ENCODE measurements around the gene PCDH15.

The PCDH15 gene

GRCh38 chr10:54335296-54335695 is 465.7 kb downstream of the PCDH15 start:
- Histone ChIP-seq H3K9me3 (ENCODE audit: insufficient read depth, low read length) (peaks cover 9% of the 10 kb centered on the region; the same call in 1 of the 2 replicates), H3K27me3 (ENCODE audit: insufficient read depth, insufficient read length) (no peaks in the 10 kb centered on the region), H3K4me3 (ENCODE audit: insufficient read length, low read depth) (no peak overlapping the region), H3K36me3 (ENCODE audit: insufficient read depth, insufficient read length, low read length) (no peaks in the 10 kb centered on the region), H3K4me1 (ENCODE audit: insufficient read depth, insufficient read length) (no peaks in the 10 kb centered on the region), H3K9ac (ENCODE audit: insufficient read length, low read depth) (no peak overlapping the region)
- TF ChIP-seq YY1 (IDR thresholded peaks at IDR 0.05; ENCODE audit: insufficient read depth, insufficient read length) (no peak), ZNF274 (IDR thresholded peaks at IDR 0.05; ENCODE audit: low read depth, low read length) (no peak), SUZ12 (IDR thresholded peaks at IDR 0.05; ENCODE audit: extremely low read depth, insufficient read depth, insufficient read length) (no peak)
- DNase-seq (ENCODE audit: low read depth, low spot score): no peak

- TF ChIP-seq YY1 (IDR thresholded peaks at IDR 0.05; ENCODE audit: insufficient read depth, insufficient read length): no peak
- TF ChIP-seq ZNF274 (IDR thresholded peaks at IDR 0.05; ENCODE audit: low read depth, low read length): no peak
- TF ChIP-seq SUZ12 (IDR thresholded peaks at IDR 0.05; ENCODE audit: extremely low read depth, insufficient read depth, insufficient read length): no peak
- no peaks in the 10 kb centered on the region for H3K9me3 ChIP-seq (ENCODE audit: insufficient read depth, low read length)
- no peak for DNase-seq (ENCODE audit: low read depth, low spot score)
- no peak overlapping the region for H3K4me3 ChIP-seq (ENCODE audit: insufficient read length, low read depth)
- no peaks in the 10 kb centered on the region for H3K4me1 ChIP-seq (ENCODE audit: insufficient read depth, insufficient read length)
- H3K36me3 ChIP-seq (ENCODE audit: insufficient read depth, insufficient read length, low read length): no peaks in the 10 kb centered on the region
- H3K27me3 ChIP-seq (ENCODE audit: insufficient read depth, insufficient read length): no peaks in the 10 kb centered on the region
- H3K9ac ChIP-seq (ENCODE audit: insufficient read length, low read depth): no peak overlapping the region
These were observed 481.7 kb downstream of the PCDH15 start for GRCh38 chr10:54319341-54319740.

- H3K27me3 ChIP-seq (ENCODE audit: insufficient read depth, insufficient read length): no peaks in the 10 kb centered on the region
- H3K36me3 ChIP-seq (ENCODE audit: insufficient read depth, insufficient read length, low read length): no peaks in the 10 kb centered on the region
- H3K4me3 ChIP-seq (ENCODE audit: insufficient read length, low read depth): no peak overlapping the region
- H3K9ac ChIP-seq (ENCODE audit: insufficient read length, low read depth): no peak overlapping the region
- no peaks in the 10 kb centered on the region for H3K4me1 ChIP-seq (ENCODE audit: insufficient read depth, insufficient read length)
- no peak for TF ChIP-seq SUZ12 (IDR thresholded peaks at IDR 0.05; ENCODE audit: extremely low read depth, insufficient read depth, insufficient read length)
- TF ChIP-seq ZNF274 (IDR thresholded peaks at IDR 0.05; ENCODE audit: low read depth, low read length): no peak
- no peak for TF ChIP-seq YY1 (IDR thresholded peaks at IDR 0.05; ENCODE audit: insufficient read depth, insufficient read length)
- no peak for DNase-seq (ENCODE audit: low read depth, low spot score)
- no peaks in the 10 kb centered on the region for H3K9me3 ChIP-seq (ENCODE audit: insufficient read depth, low read length)
These were observed 482.6 kb downstream of the PCDH15 start for GRCh38 chr10:54318470-54318869.

- no peak for DNase-seq (ENCODE audit: low read depth, low spot score)
- Histone ChIP-seq H3K4me3 (ENCODE audit: insufficient read length, low read depth) (no peak overlapping the region), H3K36me3 (ENCODE audit: insufficient read depth, insufficient read length, low read length) (no peaks in the 10 kb centered on the region), H3K9me3 (ENCODE audit: insufficient read depth, low read length) (no peaks in the 10 kb centered on the region), H3K9ac (ENCODE audit: insufficient read length, low read depth) (no peak overlapping the region), H3K4me1 (ENCODE audit: insufficient read depth, insufficient read length) (no peaks in the 10 kb centered on the region), H3K27me3 (ENCODE audit: insufficient read depth, insufficient read length) (no peaks in the 10 kb centered on the region)
- TF ChIP-seq SUZ12 (IDR thresholded peaks at IDR 0.05; ENCODE audit: extremely low read depth, insufficient read depth, insufficient read length) (no peak), ZNF274 (IDR thresholded peaks at IDR 0.05; ENCODE audit: low read depth, low read length) (no peak), YY1 (IDR thresholded peaks at IDR 0.05; ENCODE audit: insufficient read depth, insufficient read length) (no peak)
These were observed 486.6 kb downstream of the PCDH15 start for GRCh38 chr10:54314430-54314829.

GRCh38 chr10:54284526-54285193 is 516.4 kb downstream of the PCDH15 start:
- DNase-seq (ENCODE audit: low read depth, low spot score): no peak
- no peaks in the 10 kb centered on the region for H3K4me1 ChIP-seq (ENCODE audit: insufficient read depth, insufficient read length)
- no peak overlapping the region for H3K4me3 ChIP-seq (ENCODE audit: insufficient read length, low read depth)
- TF ChIP-seq YY1 (IDR thresholded peaks at IDR 0.05; ENCODE audit: insufficient read depth, insufficient read length) (no peak), SUZ12 (IDR thresholded peaks at IDR 0.05; ENCODE audit: extremely low read depth, insufficient read depth, insufficient read length) (no peak), ZNF274 (IDR thresholded peaks at IDR 0.05; ENCODE audit: low read depth, low read length) (no peak)
- H3K36me3 ChIP-seq (ENCODE audit: insufficient read depth, insufficient read length, low read length): no peaks in the 10 kb centered on the region
- H3K27me3 ChIP-seq (ENCODE audit: insufficient read depth, insufficient read length): no peaks in the 10 kb centered on the region
- H3K9me3 ChIP-seq (ENCODE audit: insufficient read depth, low read length): no peaks in the 10 kb centered on the region
- no peak overlapping the region for H3K9ac ChIP-seq (ENCODE audit: insufficient read length, low read depth)

GRCh38 chr10:54282012-54282411 is 519.0 kb downstream of the PCDH15 start:
- Histone ChIP-seq H3K36me3 (ENCODE audit: insufficient read depth, insufficient read length, low read length) (no peaks in the 10 kb centered on the region), H3K4me1 (ENCODE audit: insufficient read depth, insufficient read length) (no peaks in the 10 kb centered on the region), H3K9me3 (ENCODE audit: insufficient read depth, low read length) (no peaks in the 10 kb centered on the region), H3K27me3 (ENCODE audit: insufficient read depth, insufficient read length) (no peaks in the 10 kb centered on the region), H3K4me3 (ENCODE audit: insufficient read length, low read depth) (no peak overlapping the region), H3K9ac (ENCODE audit: insufficient read length, low read depth) (no peak overlapping the region)
- DNase-seq (ENCODE audit: low read depth, low spot score): no peak
- TF ChIP-seq SUZ12 (IDR thresholded peaks at IDR 0.05; ENCODE audit: extremely low read depth, insufficient read depth, insufficient read length): no peak
- no peak for TF ChIP-seq ZNF274 (IDR thresholded peaks at IDR 0.05; ENCODE audit: low read depth, low read length)
- TF ChIP-seq YY1 (IDR thresholded peaks at IDR 0.05; ENCODE audit: insufficient read depth, insufficient read length): no peak

- Histone ChIP-seq H3K4me3 (ENCODE audit: insufficient read length, low read depth) (no peak overlapping the region), H3K27me3 (ENCODE audit: insufficient read depth, insufficient read length) (no peaks in the 10 kb centered on the region), H3K4me1 (ENCODE audit: insufficient read depth, insufficient read length) (no peaks in the 10 kb centered on the region), H3K9me3 (ENCODE audit: insufficient read depth, low read length) (no peaks in the 10 kb centered on the region), H3K36me3 (ENCODE audit: insufficient read depth, insufficient read length, low read length) (no peaks in the 10 kb centered on the region), H3K9ac (ENCODE audit: insufficient read length, low read depth) (no peak overlapping the region)
- no peak for DNase-seq (ENCODE audit: low read depth, low spot score)
- TF ChIP-seq SUZ12 (IDR thresholded peaks at IDR 0.05; ENCODE audit: extremely low read depth, insufficient read depth, insufficient read length): no peak
- TF ChIP-seq YY1 (IDR thresholded peaks at IDR 0.05; ENCODE audit: insufficient read depth, insufficient read length): no peak
- TF ChIP-seq ZNF274 (IDR thresholded peaks at IDR 0.05; ENCODE audit: low read depth, low read length): no peak
These were observed 534.6 kb downstream of the PCDH15 start for GRCh38 chr10:54266395-54266794.

Data from NT2/D1 (cell line).